HG03469 (cell line): Measurements from ENCODE around the gene NSF.
"Not testable (repeated sequence)": the region's sequence is repeated elsewhere in the genome, so short reads cannot be mapped to it uniquely, and the experiment has no call there.

Experiments used
- ATAC-seq: cut with Tn5 transposase; IDR thresholded peaks from one replicate; pipeline ENCODE4 v1.9.1; 2021; ENCODE audit warnings: mild to moderate bottlenecking, moderate library complexity, moderate number of reproducible peaks; ENCODE audit not compliant: unreplicated experiment

NSF gene

DNA sequence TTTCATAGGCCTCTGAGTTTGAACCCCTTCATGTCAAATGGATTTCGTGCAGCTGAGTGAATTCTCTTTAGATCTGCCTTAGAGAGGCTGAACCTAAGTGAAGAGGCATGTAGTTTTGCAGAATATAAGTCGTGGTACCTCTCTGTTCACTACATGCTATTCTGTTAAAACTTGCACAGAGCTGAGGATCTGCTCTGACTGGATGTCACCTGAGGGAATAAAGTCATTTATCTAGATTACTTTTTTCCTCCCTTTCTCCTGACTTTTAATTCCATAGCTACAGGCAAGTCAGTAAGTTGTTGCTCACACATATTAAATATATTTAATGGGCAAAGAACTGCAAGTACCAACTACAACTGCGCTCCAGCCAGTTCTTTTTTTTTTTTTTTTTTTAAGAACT is 163.3 kb downstream of the NSF start:
- no peak for ATAC-seq

DNA sequence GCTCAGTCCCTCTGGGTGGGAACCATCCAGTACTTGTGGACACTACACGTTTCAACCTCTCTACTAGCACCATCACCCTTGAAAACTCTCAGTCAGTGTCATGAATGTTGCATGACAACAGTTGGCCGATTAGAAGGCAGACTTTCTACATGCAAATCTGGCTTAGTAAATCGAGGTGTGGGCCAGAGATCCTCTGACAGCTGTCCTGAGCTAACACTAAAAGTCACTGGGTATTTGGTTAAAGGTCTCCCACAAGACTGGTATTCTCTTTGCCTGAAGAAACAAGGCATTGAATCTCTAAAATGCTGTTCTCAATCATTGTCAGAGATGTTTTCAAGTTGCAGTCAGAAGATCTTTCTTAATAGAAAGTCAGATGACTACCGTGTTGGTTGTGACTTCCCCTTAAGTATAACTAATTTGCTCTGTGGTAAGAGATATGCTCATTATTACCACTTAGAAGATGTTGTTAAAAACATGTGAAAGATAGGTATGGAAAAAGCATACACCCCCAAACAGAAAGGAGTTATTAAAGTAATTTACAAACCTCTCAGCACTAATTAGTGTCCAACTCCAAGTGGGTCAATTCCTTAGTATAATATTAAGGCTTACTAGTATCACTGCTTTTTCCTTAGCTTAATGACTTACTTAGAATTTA is 165.7 kb downstream of the NSF start:
- no peak for ATAC-seq

GRCh38 chr17:46756861-46757260 is 166.4 kb downstream of the NSF start:
- ATAC-seq, result no peak

DNA sequence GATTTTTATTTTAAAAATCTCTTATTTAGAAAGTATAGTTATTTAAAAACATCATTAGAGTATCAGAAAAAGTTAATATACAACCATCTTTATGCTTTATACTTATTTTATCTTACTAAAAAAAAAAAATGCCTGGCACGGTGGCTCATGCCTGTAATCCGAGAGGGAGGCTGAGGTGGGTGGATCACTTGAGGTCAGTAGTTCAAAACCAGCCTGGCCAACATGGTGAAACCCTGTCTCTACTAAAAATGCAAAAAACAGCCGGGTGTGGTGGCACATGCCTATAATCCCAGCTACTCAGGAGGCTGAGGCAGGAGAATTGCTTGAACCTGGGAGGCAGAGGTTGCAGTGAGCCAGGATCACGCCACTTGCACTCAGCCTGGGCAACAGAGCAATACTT is 167.1 kb downstream of the NSF start:
- ATAC-seq, result not testable (repeated sequence)

GRCh38 chr17:46758614-46759013 is 168.1 kb downstream of the NSF start:
- no peak for ATAC-seq

DNA sequence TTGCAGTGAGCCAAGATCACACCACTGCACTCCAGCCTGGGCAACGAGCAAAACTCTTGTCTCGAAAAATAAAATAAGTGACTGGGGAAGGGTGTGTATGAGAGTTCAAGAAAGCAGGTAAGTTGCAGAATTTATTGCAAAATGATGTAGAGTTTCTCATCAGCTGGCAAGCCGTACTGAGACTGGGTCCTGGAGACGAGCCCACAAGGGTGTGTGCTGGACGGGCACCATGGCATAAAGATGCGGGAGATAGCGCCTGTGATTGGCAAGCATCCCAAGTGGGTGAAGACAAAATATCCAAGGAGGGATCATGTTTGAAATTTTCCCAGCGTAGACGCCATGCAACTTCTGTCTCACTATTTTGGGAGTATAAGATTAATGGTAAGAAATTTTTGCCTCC is 168.7 kb downstream of the NSF start:
- ATAC-seq, result no peak

DNA sequence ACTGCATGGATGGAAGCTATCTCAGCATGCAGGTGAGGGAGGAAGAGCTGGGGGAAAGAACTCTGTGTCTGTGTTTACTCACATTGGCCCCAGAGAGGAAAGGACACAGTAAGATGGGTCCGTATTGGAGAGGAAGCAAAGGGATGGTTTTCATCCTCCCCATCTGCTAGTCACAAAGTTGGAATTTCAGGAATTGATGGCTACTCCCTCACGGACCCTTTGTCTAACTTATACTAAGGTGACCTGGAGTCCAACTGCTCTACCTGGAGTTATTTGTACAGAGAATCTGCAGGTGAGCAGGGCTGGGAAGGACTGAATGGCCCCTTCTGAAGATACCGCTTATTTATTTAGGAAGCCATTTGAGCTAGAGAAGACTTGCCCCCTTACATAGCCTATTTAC is 172.9 kb downstream of the NSF start:
- no peak for ATAC-seq

DNA sequence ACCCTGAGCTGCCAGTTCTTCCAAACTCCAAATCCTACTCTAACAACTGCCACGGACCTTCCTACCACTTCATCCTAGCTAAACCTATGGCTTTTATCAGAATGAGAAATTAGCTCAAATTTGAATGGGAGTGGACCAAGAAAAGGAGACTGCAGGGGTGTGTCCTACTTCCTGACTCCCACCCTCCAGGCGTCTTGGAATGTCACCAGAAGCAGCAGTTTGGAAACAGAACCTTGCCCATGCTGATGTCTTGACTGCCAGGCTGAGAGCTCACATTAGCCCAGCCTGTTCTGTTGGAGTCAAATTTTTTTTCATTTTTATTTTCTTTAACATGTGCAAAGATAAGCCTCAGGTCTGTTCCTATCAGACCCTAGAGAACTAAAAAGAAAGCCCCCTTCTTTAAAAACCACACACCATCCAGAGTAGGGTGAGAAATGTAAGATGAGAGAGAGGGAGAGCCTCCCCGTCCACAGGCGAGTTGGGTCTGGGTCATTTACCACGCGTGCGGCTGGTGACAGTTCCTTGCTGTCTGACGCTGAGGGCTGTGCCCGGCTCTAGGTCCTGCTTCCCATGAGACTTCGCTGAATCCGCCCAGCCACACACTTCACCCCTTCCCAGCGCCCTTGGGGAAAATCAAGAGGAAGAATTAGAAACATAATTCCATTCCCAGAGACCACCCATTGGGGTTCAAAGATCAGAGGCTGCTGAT is 173.7 kb downstream of the NSF start:
- no peak for ATAC-seq

DNA sequence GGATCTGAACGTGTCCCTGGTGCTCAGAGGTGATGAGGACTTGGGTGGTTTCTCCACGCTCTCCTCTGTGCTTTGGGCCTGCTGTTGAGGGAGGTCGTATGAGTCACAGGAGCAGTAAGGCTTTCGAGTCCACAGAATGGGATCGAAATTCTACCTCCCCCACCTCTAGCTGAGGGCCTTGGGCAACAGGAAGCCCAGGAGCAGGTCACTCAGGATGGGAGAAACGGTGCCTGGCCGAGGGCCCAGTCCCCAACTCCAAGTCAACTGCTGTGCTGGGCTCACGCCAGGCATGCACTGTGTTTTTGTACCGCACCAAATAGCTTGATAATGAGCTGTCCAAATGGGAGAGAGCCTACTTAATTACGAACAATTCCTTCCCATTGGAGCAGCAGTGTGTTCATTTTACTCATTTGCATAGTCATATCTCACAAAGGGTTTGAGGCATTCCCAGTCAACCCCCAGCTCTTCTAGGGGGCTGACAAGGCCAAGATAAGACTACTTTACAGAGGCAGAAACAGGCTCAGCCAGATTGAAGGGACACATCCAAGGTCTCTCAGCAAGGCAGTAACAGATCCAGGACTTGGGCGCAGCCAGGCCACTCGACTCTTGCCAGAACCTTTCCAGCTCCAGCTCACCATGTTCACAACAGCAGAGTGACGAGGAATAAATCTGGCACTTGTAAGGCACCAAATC is 174.4 kb downstream of the NSF start:
- no peak for ATAC-seq

- no peak for ATAC-seq
Measured at GRCh38 chr17:46765453-46765852, 175.0 kb downstream of the NSF start.

DNA sequence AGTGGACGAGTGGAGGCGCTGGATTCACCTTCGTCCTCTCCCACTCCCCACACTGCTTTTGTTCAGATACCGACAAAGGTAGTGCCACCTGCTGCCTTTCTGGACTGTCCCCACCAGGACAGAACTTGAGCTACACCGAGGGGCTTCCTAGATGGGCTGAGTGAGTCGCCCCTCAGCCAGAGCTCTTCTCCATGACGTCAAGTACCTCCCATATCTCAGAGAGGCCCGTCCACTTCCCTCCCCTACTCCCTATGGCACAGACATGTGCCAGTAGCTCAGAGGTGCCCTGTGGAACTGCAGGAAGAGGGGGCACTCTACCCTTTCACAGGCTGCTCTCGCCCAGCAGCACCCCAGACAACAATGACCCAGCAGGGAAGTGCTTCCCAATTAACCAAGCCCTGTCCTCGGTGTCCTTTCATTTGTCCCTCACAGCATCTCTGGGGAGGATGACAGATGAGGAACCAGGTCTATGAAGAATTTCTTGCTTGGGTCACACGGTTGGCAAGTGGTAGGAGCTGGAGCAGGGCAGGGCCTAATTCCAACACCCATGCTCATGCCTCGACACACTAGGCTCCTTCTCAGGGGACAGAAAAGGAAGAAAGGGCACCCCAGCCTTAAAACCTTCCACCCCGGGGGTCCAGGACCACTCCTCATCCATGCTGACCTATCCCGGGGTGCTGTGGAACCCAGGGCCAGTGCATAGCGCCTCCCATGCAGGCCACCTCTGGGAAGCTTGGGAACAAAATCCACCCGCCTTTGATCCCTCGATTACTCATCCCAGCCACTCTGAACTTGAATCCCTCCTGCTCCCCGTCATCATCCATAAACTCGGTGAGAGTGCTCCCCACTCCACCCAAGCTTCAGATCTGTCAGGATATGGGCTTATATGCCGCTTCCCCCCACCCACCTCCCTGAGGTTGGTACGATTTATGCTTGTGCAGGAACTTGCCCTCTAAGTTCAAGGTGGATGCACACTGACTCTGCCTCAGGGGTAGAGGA is 176.3 kb downstream of the NSF start:
- ATAC-seq, result no peak

GRCh38 chr17:46768540-46768870 is 178.0 kb downstream of the NSF start:
- ATAC-seq, result no peak

- ATAC-seq, result not testable (repeated sequence)
Measured at GRCh38 chr17:46768896-46769295, 178.4 kb downstream of the NSF start.

GRCh38 chr17:46769531-46770438 is 179.3 kb downstream of the NSF start:
- ATAC-seq, result no peak

DNA sequence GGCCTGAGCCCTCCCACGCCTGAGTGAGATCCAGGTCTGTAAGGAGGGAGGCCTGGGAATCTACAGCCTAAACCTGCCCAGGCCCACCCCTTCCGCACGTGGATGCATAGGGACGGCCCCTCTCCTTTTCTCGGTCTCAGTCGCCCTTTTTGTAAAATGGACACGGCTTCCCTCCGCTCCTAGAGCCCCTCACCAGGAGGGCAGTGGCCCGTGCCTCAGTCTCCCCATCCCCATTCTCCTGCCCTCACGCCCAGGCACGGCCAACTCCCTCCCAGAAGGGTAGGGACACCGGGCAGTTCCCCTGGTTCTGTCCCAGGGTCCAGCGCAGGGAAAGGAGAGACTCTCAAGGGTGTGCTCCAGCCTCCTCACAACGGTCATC is 180.0 kb downstream of the NSF start:
- no peak for ATAC-seq

GRCh38 chr17:46770818-46771560 is 180.5 kb downstream of the NSF start:
- no peak for ATAC-seq

DNA sequence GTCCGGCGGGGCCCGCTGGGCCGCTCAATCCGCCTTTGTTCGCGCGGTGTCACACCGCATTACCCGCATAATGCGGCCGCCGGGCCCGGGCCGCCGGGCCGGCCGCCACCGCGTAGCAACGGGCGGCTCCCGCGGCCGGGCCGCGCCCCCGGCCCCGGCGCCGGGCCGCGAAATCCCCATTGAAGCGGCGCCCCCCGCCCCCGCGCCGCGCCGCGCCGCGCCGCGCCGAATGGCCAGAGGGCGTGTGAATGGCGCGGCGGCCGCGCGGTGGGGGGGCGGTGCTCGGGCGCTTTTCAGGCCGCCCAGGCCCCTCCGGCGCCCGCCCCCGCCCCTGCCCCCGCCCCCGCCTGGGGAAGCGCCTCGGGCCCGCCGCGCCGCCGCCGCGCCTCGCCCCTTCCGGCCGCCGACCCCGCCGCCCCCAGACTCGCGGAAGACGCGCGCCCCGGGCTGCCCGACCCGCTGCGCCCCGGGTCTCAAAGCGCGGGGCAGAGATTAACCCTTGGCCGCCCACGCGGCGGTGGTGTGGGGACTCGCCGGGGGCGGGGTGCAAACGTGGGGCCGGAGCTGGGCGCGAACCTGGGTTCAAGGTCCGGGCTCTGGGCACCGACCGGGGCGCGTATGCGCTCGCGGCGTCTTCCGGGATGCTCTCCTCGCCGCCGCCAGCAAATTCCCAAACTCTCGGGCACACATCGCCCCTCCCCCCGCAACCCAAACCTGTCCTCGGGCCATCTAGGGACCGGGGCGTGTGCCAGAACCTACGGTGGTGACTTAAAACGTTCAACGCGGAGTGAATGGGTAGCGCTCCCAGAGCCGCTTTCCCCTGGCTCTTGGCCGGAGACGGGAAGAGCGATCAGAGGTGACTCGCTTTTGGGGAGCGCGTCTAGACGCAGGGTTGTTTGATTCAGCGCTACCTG is 181.3 kb downstream of the NSF start:
- no peak for ATAC-seq

- no peak for ATAC-seq
Measured at GRCh38 chr17:46772475-46773220, 182.2 kb downstream of the NSF start.
